ENCODE measurements around the gene ZNF296.

The ZNF296 gene

GRCh38 chr19:45071969-45072790, 4.1 kb downstream of the ZNF296 start:
- Histone ChIP-seq H3K27me3 (ENCODE audit: insufficient read depth, poor library complexity, severe bottlenecking) (no peaks in the 10 kb centered on the region), H3K4me3 (replicated peaks; ENCODE audit: insufficient read depth, low read length) (no peak overlapping the region), H3K27ac (replicated peaks) (no peak overlapping the region)
- DNase-seq (ENCODE audit: low read depth in 1 of 2, low spot score in 1 of 2) = no peak
- no peak for TF ChIP-seq CTCF (IDR thresholded peaks at IDR 0.05; ENCODE audit: insufficient read depth, low read length)
- TF ChIP-seq GABPA (IDR thresholded peaks at IDR 0.05; ENCODE audit: low read depth) = no peak
- TF ChIP-seq REST (IDR thresholded peaks at IDR 0.05; ENCODE audit: insufficient replicate concordance, low read depth) = no peak
- no peak for TF ChIP-seq SPI1 (IDR thresholded peaks at IDR 0.05; ENCODE audit: borderline replicate concordance, low read depth)
- no peak for TF ChIP-seq POLR2AphosphoS5 (IDR thresholded peaks at IDR 0.05; ENCODE audit: low read depth)

GRCh38 chr19:45071545-45071938, 4.7 kb downstream of the ZNF296 start:
- Histone ChIP-seq H3K27me3 (ENCODE audit: insufficient read depth, poor library complexity, severe bottlenecking) (no peaks in the 10 kb centered on the region), H3K27ac (replicated peaks) (no peak overlapping the region), H3K4me3 (replicated peaks; ENCODE audit: insufficient read depth, low read length) (no peak overlapping the region)
- TF ChIP-seq POLR2AphosphoS5 (IDR thresholded peaks at IDR 0.05; ENCODE audit: low read depth) (no peak), CTCF (IDR thresholded peaks at IDR 0.05; ENCODE audit: insufficient read depth, low read length) (no peak)
- DNase-seq (ENCODE audit: low read depth in 1 of 2, low spot score in 1 of 2) = no peak

GRCh38 chr19:45070861-45071544, 5.3 kb downstream of the ZNF296 start:
- TF ChIP-seq REST (IDR thresholded peaks at IDR 0.05; ENCODE audit: insufficient replicate concordance, low read depth) (no peak), POLR2AphosphoS5 (IDR thresholded peaks at IDR 0.05; ENCODE audit: low read depth) (peak; percentile 51; the same call in 1 of the 2 replicates)
- Histone ChIP-seq H3K27ac (replicated peaks) (no peak overlapping the region), H3K4me3 (replicated peaks; ENCODE audit: insufficient read depth, low read length) (no peak overlapping the region), H3K27me3 (ENCODE audit: insufficient read depth, poor library complexity, severe bottlenecking) (no peaks in the 10 kb centered on the region)
- no peak for DNase-seq (ENCODE audit: low read depth in 1 of 2, low spot score in 1 of 2)

- H3K27ac ChIP-seq (replicated peaks) = no peak overlapping the region
- no peak for DNase-seq (ENCODE audit: low read depth in 1 of 2, low spot score in 1 of 2)
- H3K4me3 ChIP-seq (replicated peaks; ENCODE audit: insufficient read depth, low read length) = no peak overlapping the region
- TF ChIP-seq SPI1 (IDR thresholded peaks at IDR 0.05; ENCODE audit: borderline replicate concordance, low read depth) = no peak
- TF ChIP-seq CTCF (IDR thresholded peaks at IDR 0.05; ENCODE audit: insufficient read depth, low read length) = no peak
- no peak for TF ChIP-seq POLR2AphosphoS5 (IDR thresholded peaks at IDR 0.05; ENCODE audit: low read depth)
- no peaks in the 10 kb centered on the region for H3K27me3 ChIP-seq (ENCODE audit: insufficient read depth, poor library complexity, severe bottlenecking)
Observed at GRCh38 chr19:45070214-45070613, 6.1 kb downstream of the ZNF296 start.

Measured in HL-60 (cell line).